Activated naive CD4-positive, alpha-beta T cell treated with anti-CD3 and anti-CD28 coated beads, Interleukin-2, amount 10 ng/mL, durations not matched to agents 7 days and 5 days (primary cell): Measurements from ENCODE around the gene EFNA5.

Source experiments
- CTCF ChIA-PET: fragments of 350-600 bp; sonication (Branson Sonifier 250); formaldehyde crosslinking; loops from one replicate; lab custom pipeline; 2021; ENCODE audit warnings: antibody characterized with exemption; lab: Charles Lee
- DNase-seq: peaks from one replicate; pipeline ENCODE4 v3.0.0-alpha.2; 2020
- H3K27ac Mint-ChIP-seq: one replicate; pipeline ENCODE4 v1.8.0; 2021; ENCODE audit warnings: mild to moderate bottlenecking, moderate library complexity, mixed read lengths
- H3K27me3 Mint-ChIP-seq: one replicate; pipeline ENCODE4 v1.8.0; 2021; ENCODE audit warnings: mild to moderate bottlenecking, mixed read lengths
- H3K36me3 Mint-ChIP-seq: one replicate; pipeline ENCODE4 v1.8.0; 2021; ENCODE audit warnings: mixed read lengths
- H3K4me1 Mint-ChIP-seq: one replicate; pipeline ENCODE4 v1.8.0; 2021; ENCODE audit warnings: mixed read lengths
- H3K4me3 Mint-ChIP-seq: one replicate; pipeline ENCODE4 v1.8.0; 2021; ENCODE audit warnings: mild to moderate bottlenecking, moderate library complexity, mixed read lengths
- H3K9me3 Mint-ChIP-seq: one replicate; pipeline ENCODE4 v1.8.0; 2021; ENCODE audit warnings: mixed read lengths

The EFNA5 gene

GRCh38 chr5:107519900-107520354 lies 150.8 kb downstream of the EFNA5 start:
- CTCF ChIA-PET: no interaction called here
- H3K36me3 Mint-ChIP-seq: no peaks in the 10 kb centered on the region
- H3K27ac Mint-ChIP-seq: no peak overlapping the region
- H3K4me3 Mint-ChIP-seq: no peak overlapping the region
- no peak for DNase-seq
- H3K27me3 Mint-ChIP-seq: peaks cover 3% of the 10 kb centered on the region
- no peaks in the 10 kb centered on the region for H3K9me3 Mint-ChIP-seq
- no peaks in the 10 kb centered on the region for H3K4me1 Mint-ChIP-seq

DNA sequence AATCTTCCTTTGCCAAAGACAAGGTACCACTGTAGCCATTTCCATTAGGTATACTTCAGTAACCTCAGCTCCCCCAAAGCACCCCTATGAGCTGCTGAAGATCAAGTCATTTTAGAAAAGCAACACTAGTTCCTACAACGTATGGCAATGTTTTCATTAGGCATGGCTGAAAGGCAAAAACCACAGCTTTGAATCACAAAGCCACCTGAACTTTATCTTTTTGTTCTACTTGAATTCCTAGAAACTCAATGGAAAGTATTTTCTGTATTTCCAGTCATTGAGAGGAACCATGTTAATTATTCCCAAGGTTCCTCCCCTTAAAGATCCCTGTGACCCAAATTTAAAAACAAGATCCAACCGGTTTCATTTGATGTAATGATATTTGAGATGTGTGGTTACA lies 152.1 kb downstream of the EFNA5 start:
- H3K27me3 Mint-ChIP-seq: peaks cover 6% of the 10 kb centered on the region
- H3K9me3 Mint-ChIP-seq: no peaks in the 10 kb centered on the region
- no peaks in the 10 kb centered on the region for H3K4me1 Mint-ChIP-seq
- DNase-seq: no peak
- no peak overlapping the region for H3K4me3 Mint-ChIP-seq
- no peaks in the 10 kb centered on the region for H3K36me3 Mint-ChIP-seq
- no peak overlapping the region for H3K27ac Mint-ChIP-seq
- CTCF ChIA-PET: no interaction called here

GRCh38 chr5:107518190-107518589 lies 152.5 kb downstream of the EFNA5 start:
- DNase-seq: no peak
- Mint-ChIP-seq H3K27me3 (peaks cover 7% of the 10 kb centered on the region), H3K36me3 (no peaks in the 10 kb centered on the region), H3K4me1 (no peaks in the 10 kb centered on the region), H3K4me3 (no peak overlapping the region), H3K9me3 (no peaks in the 10 kb centered on the region), H3K27ac (no peak overlapping the region)
- CTCF ChIA-PET: no interaction called here

DNA sequence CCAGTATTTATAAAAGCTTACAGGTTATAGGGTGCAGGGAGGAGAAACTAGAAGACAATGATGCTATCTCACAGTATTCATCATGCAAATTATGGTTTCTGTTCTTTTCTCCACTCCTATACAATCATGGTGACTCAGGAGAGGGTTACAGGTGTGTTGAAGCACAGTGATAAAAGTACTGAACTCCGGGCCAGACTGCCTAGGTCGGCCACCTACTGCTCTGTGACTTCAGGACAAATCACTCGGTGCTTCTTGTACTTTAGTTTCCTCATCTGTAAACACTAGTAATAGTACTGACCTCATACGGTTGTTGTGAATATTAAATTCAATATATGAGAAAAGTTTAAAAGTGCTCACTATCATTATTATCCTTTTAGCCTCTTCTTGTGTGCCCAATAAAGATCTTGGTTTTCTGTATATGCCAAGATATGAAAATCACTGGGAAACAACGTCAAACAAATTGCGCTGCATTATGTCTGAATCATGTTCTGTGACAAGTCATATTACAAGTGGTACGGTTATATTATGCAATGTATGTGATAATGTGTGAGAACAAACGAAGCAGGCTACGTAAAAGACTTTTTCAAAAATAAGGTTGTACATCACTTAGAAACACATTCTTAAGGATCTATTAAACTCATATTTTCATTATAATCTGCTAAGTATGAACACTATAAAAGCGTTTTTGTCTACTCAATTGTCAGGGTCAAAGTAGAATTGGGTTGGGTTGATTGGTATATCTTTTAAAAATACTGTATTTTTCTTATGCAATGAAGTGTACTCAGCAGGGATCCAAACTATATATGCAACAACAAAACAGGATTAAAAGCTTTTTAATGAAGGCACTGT lies 153.3 kb downstream of the EFNA5 start:
- H3K27ac Mint-ChIP-seq: no peak overlapping the region
- no peaks in the 10 kb centered on the region for H3K36me3 Mint-ChIP-seq
- peaks cover 11% of the 10 kb centered on the region for H3K27me3 Mint-ChIP-seq
- CTCF ChIA-PET: no interaction called here
- no peak overlapping the region for H3K4me3 Mint-ChIP-seq
- H3K9me3 Mint-ChIP-seq: no peaks in the 10 kb centered on the region
- DNase-seq: no peak
- no peaks in the 10 kb centered on the region for H3K4me1 Mint-ChIP-seq

DNA sequence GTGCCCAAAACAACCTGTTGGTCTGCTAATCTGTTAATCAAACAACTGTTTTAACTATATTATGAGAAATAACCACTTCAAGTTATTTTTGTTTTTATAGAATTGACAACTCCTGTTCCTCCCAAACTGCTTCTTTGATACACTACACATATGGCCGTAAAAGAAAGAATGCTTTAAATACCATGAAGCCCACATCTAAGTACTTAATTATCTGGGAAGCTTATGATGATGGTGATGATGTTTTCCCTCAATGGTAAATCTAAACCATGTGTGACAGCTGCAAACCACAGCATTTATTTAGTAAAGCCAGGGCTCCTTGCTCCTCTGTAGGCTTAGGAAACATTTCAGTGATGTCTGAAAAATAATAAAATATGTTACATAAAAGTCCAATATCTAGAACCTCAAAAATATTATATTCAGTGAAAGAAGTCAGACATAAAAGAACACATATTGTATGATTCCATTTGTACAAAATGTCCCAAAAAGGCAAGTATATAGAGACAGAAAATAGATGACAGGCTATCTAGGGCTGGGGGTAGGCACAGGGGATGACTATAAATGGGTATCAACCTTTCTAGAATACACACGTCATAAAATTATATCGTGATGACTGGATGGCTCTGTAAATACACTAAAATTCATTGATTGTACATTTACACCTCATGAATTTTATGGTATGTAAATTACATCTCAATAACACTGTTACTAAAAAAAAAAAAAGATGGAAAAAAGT lies 154.1 kb downstream of the EFNA5 start:
- CTCF ChIA-PET: no interaction called here
- Mint-ChIP-seq H3K9me3 (no peaks in the 10 kb centered on the region), H3K27me3 (peaks cover 11% of the 10 kb centered on the region), H3K4me1 (no peaks in the 10 kb centered on the region), H3K36me3 (no peaks in the 10 kb centered on the region), H3K27ac (no peak overlapping the region), H3K4me3 (no peak overlapping the region)
- no peak for DNase-seq

- Mint-ChIP-seq H3K27ac (no peak overlapping the region), H3K4me3 (no peak overlapping the region), H3K9me3 (no peaks in the 10 kb centered on the region), H3K27me3 (peaks cover 11% of the 10 kb centered on the region), H3K4me1 (no peaks in the 10 kb centered on the region), H3K36me3 (no peaks in the 10 kb centered on the region)
- no peak for DNase-seq
- CTCF ChIA-PET: no interaction called here
Measured at GRCh38 chr5:107515521-107516080, 155.1 kb downstream of the EFNA5 start.

- Mint-ChIP-seq H3K27ac (no peak overlapping the region), H3K9me3 (no peaks in the 10 kb centered on the region), H3K4me1 (no peaks in the 10 kb centered on the region), H3K27me3 (peaks cover 7% of the 10 kb centered on the region), H3K4me3 (no peak overlapping the region), H3K36me3 (no peaks in the 10 kb centered on the region)
- no peak for DNase-seq
- CTCF ChIA-PET: no interaction called here
Measured at GRCh38 chr5:107514305-107514704, 156.4 kb downstream of the EFNA5 start.

GRCh38 chr5:107513337-107514085 lies 157.2 kb downstream of the EFNA5 start:
- CTCF ChIA-PET: no interaction called here
- no peak overlapping the region for H3K27ac Mint-ChIP-seq
- DNase-seq: no peak
- H3K36me3 Mint-ChIP-seq: no peaks in the 10 kb centered on the region
- H3K4me3 Mint-ChIP-seq: no peak overlapping the region
- peaks cover 7% of the 10 kb centered on the region for H3K27me3 Mint-ChIP-seq
- no peaks in the 10 kb centered on the region for H3K4me1 Mint-ChIP-seq
- H3K9me3 Mint-ChIP-seq: no peaks in the 10 kb centered on the region

- Mint-ChIP-seq H3K36me3 (no peaks in the 10 kb centered on the region), H3K4me3 (no peak overlapping the region), H3K27me3 (peaks cover 7% of the 10 kb centered on the region), H3K27ac (no peak overlapping the region), H3K9me3 (no peaks in the 10 kb centered on the region), H3K4me1 (no peaks in the 10 kb centered on the region)
- no peak for DNase-seq
- CTCF ChIA-PET: no interaction called here
Measured at GRCh38 chr5:107512029-107512428, 158.7 kb downstream of the EFNA5 start.

DNA sequence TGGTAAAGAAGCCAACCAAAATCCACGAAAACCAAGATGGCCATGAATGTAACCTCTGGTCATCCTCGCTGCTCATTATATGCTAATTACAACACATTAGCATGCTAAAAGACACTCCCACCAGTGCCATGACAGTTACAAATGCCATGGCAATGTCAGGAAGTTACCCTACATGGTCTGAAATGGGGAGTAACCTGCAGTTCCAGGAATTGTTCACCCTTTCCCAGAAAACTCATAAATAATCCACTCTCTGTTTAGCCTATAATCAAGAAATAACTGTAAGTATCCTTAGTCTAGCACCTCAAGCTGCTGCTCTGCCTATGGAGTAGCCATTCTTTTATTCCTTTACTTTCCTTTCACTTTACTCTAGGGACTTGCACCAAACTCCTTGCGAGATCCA lies 160.6 kb downstream of the EFNA5 start:
- CTCF ChIA-PET: no interaction called here
- H3K4me1 Mint-ChIP-seq: no peaks in the 10 kb centered on the region
- no peaks in the 10 kb centered on the region for H3K36me3 Mint-ChIP-seq
- H3K27ac Mint-ChIP-seq: no peak overlapping the region
- H3K27me3 Mint-ChIP-seq: peaks cover 15% of the 10 kb centered on the region
- no peak for DNase-seq
- no peak overlapping the region for H3K4me3 Mint-ChIP-seq
- H3K9me3 Mint-ChIP-seq: no peaks in the 10 kb centered on the region

- Mint-ChIP-seq H3K27me3 (peaks cover 11% of the 10 kb centered on the region), H3K36me3 (no peaks in the 10 kb centered on the region), H3K4me1 (no peaks in the 10 kb centered on the region), H3K9me3 (no peaks in the 10 kb centered on the region), H3K4me3 (no peak overlapping the region), H3K27ac (no peak overlapping the region)
- CTCF ChIA-PET: no interaction called here
- no peak for DNase-seq
Measured at GRCh38 chr5:107508097-107508496, 162.6 kb downstream of the EFNA5 start.

- no peak overlapping the region for H3K27ac Mint-ChIP-seq
- no peak overlapping the region for H3K4me3 Mint-ChIP-seq
- CTCF ChIA-PET: no interaction called here
- no peak for DNase-seq
- H3K36me3 Mint-ChIP-seq: no peaks in the 10 kb centered on the region
- peaks cover 6% of the 10 kb centered on the region for H3K4me1 Mint-ChIP-seq
- H3K9me3 Mint-ChIP-seq: no peaks in the 10 kb centered on the region
- peaks cover 8% of the 10 kb centered on the region for H3K27me3 Mint-ChIP-seq
Measured at GRCh38 chr5:107505763-107506534, 164.8 kb downstream of the EFNA5 start.

- Mint-ChIP-seq H3K9me3 (no peaks in the 10 kb centered on the region), H3K36me3 (no peaks in the 10 kb centered on the region), H3K27ac (no peak overlapping the region), H3K4me1 (peaks cover 6% of the 10 kb centered on the region), H3K27me3 (peaks cover 8% of the 10 kb centered on the region), H3K4me3 (no peak overlapping the region)
- no peak for DNase-seq
- CTCF ChIA-PET: interaction anchor here (0.8 kb wide), 1 partner anchor 19 kb away, joined by 3 read pairs; no protein-coding TSS in a partner anchor
Measured at GRCh38 chr5:107504424-107504823, 166.3 kb downstream of the EFNA5 start.
